Smooth muscle cell of bladder (primary cell): ENCODE data around the gene TMEM245. TPM values are rescaled to one million over a fixed set of nuclear protein-coding genes. Genes with fewer than 3 reads are reported as not detected.

ENCODE experiments used
- total RNA-seq: library from RNA; depleted of rRNA; stranded (reverse); fragments of >200 nt; gene quantifications from 2 replicates; pipeline ENCODE4 v1.2.3, GENCODE V29; 2014

Gene TMEM245
- 30.2 and 37.0 TPM in 2 replicates for total RNA-seq

GRCh38 chr9:109119439-109120203 lies at the start of gene TMEM245:
Gene TMEM245 (minus strand): TSS chr9:109119947. CDS start chr9:109119913, 34 bp downstream.

GRCh38 chr9:109166771-109167601 lies 47.2 kb upstream of the TMEM245 start, which contains the start of gene FRRS1L:
Gene FRRS1L (minus strand): TSS chr9:109167249. CDS start chr9:109167138, 111 bp downstream.

GRCh38 chr9:109012876-109013678 lies 106.7 kb downstream of the TMEM245 start, which contains the start of gene CTNNAL1:
Gene CTNNAL1 (minus strand): TSS chr9:109013499. CDS start chr9:109013442, 57 bp downstream.

Other genes with a start within 250 kb of the TMEM245 start
- 27.4 and 33.5 TPM in 2 replicates for gene ELP1, start 185.8 kb downstream of the TMEM245 start, total RNA-seq
- 3.7 and 5.0 TPM in 2 replicates for gene ABITRAM, start 185.5 kb downstream of the TMEM245 start, total RNA-seq
- 37.5 and 55.0 TPM in 2 replicates for gene CTNNAL1, start 106.4 kb downstream of the TMEM245 start, total RNA-seq
- 0.09 and 0.14 TPM in 2 replicates for gene FRRS1L, start 47.3 kb upstream of the TMEM245 start, total RNA-seq
- under 0.01 and 0.09 TPM in 2 replicates for gene EPB41L4B, start 201.1 kb upstream of the TMEM245 start, total RNA-seq